ENCODE data around the gene ID3. TPM values are rescaled to one million over a fixed set of nuclear protein-coding genes. Genes with fewer than 3 reads are reported as not detected.

ID3 gene
- total RNA-seq, 1 experiment from 2014 or later = 10.4 TPM

- no peak for DNase-seq
- Histone ChIP-seq H4K20me1 (ENCODE audit: insufficient read depth) (no peaks in the 10 kb centered on the region; the same call in 1 of the 2 replicates), H3K36me3 (ENCODE audit: low read depth) (no peaks in the 10 kb centered on the region), H3K9me3 (ENCODE audit: insufficient read depth, low read depth) (no peaks in the 10 kb centered on the region), H3K27ac (no peak overlapping the region), H2AFZ (no peak overlapping the region), H3K4me3 (no peak overlapping the region), H3K79me2 (ENCODE audit: low read depth) (peaks cover 34% of the 10 kb centered on the region; the same call in 1 of the 2 replicates), H3K4me1 (replicated peaks; ENCODE audit: insufficient read depth) (peaks cover 73% of the 10 kb centered on the region), H3K4me2 (peak overlapping the region; percentile 82), H3F3A (ENCODE audit: insufficient read depth, low read depth) (peaks cover 38% of the 10 kb centered on the region; the same call in 1 of the 2 replicates), H3K9me2 (ENCODE audit: insufficient read depth) (no peaks in the 10 kb centered on the region), H3K27me3 (ENCODE audit: insufficient read depth, low read depth) (no peaks in the 10 kb centered on the region)
- CTCF ChIA-PET = interaction anchor here (0.8 to 1.4 kb wide), 2 partner anchors 31 to 124 kb away, joined by 4 read pairs; no protein-coding TSS in a partner anchor
- no TSS peak for BruUV-seq (replicated peaks)
- intact Hi-C loops (cut with micrococcal nuclease; ENCODE audit: unreplicated experiment) = loop anchor here (1.0 to 5.0 kb wide), 2 partner anchors 46 to 124 kb away; partner anchors contain the start of gene ASAP3
- POLR2A ChIA-PET (ENCODE audit: unreplicated experiment) = interaction anchor here (0.5 to 0.7 kb wide), 2 partner anchors 54 to 368 kb away, joined by 3 read pairs; no protein-coding TSS in a partner anchor
- no peak for TF ChIP-seq EZH2 (IDR thresholded peaks at IDR 0.05; ENCODE audit: low read depth)
- TF ChIP-seq CTCF (conservative IDR thresholded peaks at IDR 0.05) = no peak
Measured at GRCh38 chr1:23527900-23528249, 31.4 kb downstream of the ID3 start.

- peaks cover 74% of the 10 kb centered on the region for H3K4me1 ChIP-seq (replicated peaks; ENCODE audit: insufficient read depth)
Measured at GRCh38 chr1:23527366-23527765, 31.9 kb downstream of the ID3 start.

More at GRCh38 chr1:23527366-23527765, 31.9 kb downstream of the ID3 start:
- CTCF ChIA-PET = interaction anchor here (1.4 kb wide), 1 partner anchor 31 kb away, joined by 4 read pairs; no protein-coding TSS in a partner anchor
- Histone ChIP-seq H3K4me2 (0 out of 2 replicates have a peak overlapping the region, but pooled peaks have one; percentile 82), H3K9me3 (ENCODE audit: insufficient read depth, low read depth) (no peaks in the 10 kb centered on the region), H3K27ac (no peak overlapping the region), H4K20me1 (ENCODE audit: insufficient read depth) (no peaks in the 10 kb centered on the region; the same call in 1 of the 2 replicates), H3K27me3 (ENCODE audit: insufficient read depth, low read depth) (no peaks in the 10 kb centered on the region), H2AFZ (no peak overlapping the region), H3K36me3 (ENCODE audit: low read depth) (no peaks in the 10 kb centered on the region), H3K79me2 (ENCODE audit: low read depth) (peaks cover 34% of the 10 kb centered on the region; the same call in 1 of the 2 replicates), H3K4me3 (no peak overlapping the region), H3F3A (ENCODE audit: insufficient read depth, low read depth) (peaks cover 41% of the 10 kb centered on the region; the same call in 1 of the 2 replicates), H3K9me2 (ENCODE audit: insufficient read depth) (no peaks in the 10 kb centered on the region)
- intact Hi-C loops (cut with micrococcal nuclease; ENCODE audit: unreplicated experiment) = loop anchor here (5.0 kb wide), 1 partner anchor 45 kb away; the partner anchor contains the start of gene ASAP3
- TF ChIP-seq EZH2 (IDR thresholded peaks at IDR 0.05; ENCODE audit: low read depth) = no peak
- TF ChIP-seq CTCF (conservative IDR thresholded peaks at IDR 0.05) = no peak
- POLR2A ChIA-PET (ENCODE audit: unreplicated experiment) = no interaction called here
- DNase-seq = no peak
- no TSS peak for BruUV-seq (replicated peaks)

Measured in PC-9 (cell line).